K562 (cell line): ENCODE data around the gene OPN1MW2.
"Not testable (repeated sequence)": the region's sequence is repeated elsewhere in the genome, so short reads cannot be mapped to it uniquely, and the experiment has no call there.

Experiments used
- TF ChIP-seq, protein P1 (sequence below): fragments of 450-650 bp; IDR thresholded peaks from 2 replicates; pipeline ENCODE4 v1.6.1; 2018; ENCODE audit not compliant: partially characterized antibody
- TF ChIP-seq, protein P2 (sequence below), 3 experiments: IDR thresholded peaks in 2 of 3; conservative IDR thresholded peaks in 1 of 3; 2 replicates each; pipeline ENCODE4 v1.5.1; 2011 to 2012; ENCODE audit warnings: low read length in 3 of 3, mild to moderate bottlenecking in 3 of 3, control low read depth in 2 of 3, improper control_type of control experiment in 1 of 3, inconsistent platforms in 1 of 3, low read depth in 1 of 3, mixed read lengths in 1 of 3, moderate library complexity in 1 of 3; ENCODE audit not compliant: insufficient read depth in 2 of 3

- TF ChIP-seq, protein P1, sequence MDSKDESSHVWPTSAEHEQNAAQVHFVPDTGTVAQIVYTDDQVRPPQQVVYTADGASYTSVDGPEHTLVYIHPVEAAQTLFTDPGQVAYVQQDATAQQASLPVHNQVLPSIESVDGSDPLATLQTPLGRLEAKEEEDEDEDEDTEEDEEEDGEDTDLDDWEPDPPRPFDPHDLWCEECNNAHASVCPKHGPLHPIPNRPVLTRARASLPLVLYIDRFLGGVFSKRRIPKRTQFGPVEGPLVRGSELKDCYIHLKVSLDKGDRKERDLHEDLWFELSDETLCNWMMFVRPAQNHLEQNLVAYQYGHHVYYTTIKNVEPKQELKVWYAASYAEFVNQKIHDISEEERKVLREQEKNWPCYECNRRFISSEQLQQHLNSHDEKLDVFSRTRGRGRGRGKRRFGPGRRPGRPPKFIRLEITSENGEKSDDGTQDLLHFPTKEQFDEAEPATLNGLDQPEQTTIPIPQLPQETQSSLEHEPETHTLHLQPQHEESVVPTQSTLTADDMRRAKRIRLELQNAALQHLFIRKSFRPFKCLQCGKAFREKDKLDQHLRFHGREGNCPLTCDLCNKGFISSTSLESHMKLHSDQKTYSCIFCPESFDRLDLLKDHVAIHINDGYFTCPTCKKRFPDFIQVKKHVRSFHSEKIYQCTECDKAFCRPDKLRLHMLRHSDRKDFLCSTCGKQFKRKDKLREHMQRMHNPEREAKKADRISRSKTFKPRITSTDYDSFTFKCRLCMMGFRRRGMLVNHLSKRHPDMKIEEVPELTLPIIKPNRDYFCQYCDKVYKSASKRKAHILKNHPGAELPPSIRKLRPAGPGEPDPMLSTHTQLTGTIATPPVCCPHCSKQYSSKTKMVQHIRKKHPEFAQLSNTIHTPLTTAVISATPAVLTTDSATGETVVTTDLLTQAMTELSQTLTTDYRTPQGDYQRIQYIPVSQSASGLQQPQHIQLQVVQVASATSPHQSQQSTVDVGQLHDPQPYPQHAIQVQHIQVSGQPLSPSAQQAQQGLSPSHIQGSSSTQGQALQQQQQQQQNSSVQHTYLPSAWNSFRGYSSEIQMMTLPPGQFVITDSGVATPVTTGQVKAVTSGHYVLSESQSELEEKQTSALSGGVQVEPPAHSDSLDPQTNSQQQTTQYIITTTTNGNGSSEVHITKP, result not testable (repeated sequence)
- TF ChIP-seq, protein P2, sequence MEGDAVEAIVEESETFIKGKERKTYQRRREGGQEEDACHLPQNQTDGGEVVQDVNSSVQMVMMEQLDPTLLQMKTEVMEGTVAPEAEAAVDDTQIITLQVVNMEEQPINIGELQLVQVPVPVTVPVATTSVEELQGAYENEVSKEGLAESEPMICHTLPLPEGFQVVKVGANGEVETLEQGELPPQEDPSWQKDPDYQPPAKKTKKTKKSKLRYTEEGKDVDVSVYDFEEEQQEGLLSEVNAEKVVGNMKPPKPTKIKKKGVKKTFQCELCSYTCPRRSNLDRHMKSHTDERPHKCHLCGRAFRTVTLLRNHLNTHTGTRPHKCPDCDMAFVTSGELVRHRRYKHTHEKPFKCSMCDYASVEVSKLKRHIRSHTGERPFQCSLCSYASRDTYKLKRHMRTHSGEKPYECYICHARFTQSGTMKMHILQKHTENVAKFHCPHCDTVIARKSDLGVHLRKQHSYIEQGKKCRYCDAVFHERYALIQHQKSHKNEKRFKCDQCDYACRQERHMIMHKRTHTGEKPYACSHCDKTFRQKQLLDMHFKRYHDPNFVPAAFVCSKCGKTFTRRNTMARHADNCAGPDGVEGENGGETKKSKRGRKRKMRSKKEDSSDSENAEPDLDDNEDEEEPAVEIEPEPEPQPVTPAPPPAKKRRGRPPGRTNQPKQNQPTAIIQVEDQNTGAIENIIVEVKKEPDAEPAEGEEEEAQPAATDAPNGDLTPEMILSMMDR (IDR thresholded peaks at IDR 0.05 in 2 of 3, conservative IDR thresholded peaks at IDR 0.05 in 1 of 3; ENCODE audit: insufficient read depth in 2 of 3, low read depth in 1 of 3, low read length in 3 of 3), result not testable (repeated sequence)
Observed at GRCh38 chrX:154219456-154219855, at the start of gene OPN1MW2.
